GM10847 (cell line): ENCODE data around the gene ACAP3.

Experiments used
- POLR2A ChIP-seq: IDR thresholded peaks from 2 replicates; pipeline ENCODE4 v1.6.1; 2011; ENCODE audit not compliant: insufficient read length; ENCODE audit errors: extremely low read depth

Gene ACAP3

GRCh38 chr1:1282998-1283397, 24.7 kb downstream of the ACAP3 start:
- TF ChIP-seq POLR2A: no peak

- TF ChIP-seq POLR2A: no peak
Observed at GRCh38 chr1:1281533-1282321, 26.0 kb downstream of the ACAP3 start.

GRCh38 chr1:1280782-1281481, 26.8 kb downstream of the ACAP3 start:
- TF ChIP-seq POLR2A: no peak

- no peak for TF ChIP-seq POLR2A
Observed at GRCh38 chr1:1279028-1279427, 28.7 kb downstream of the ACAP3 start.

- no peak for TF ChIP-seq POLR2A
Observed at GRCh38 chr1:1278620-1279019, 29.1 kb downstream of the ACAP3 start.

GRCh38 chr1:1275836-1276235, 31.9 kb downstream of the ACAP3 start:
- no peak for TF ChIP-seq POLR2A

GRCh38 chr1:1274931-1275431, 32.7 kb downstream of the ACAP3 start:
- no peak for TF ChIP-seq POLR2A

- TF ChIP-seq POLR2A: no peak
Observed at GRCh38 chr1:1274299-1274930, 33.3 kb downstream of the ACAP3 start.

- TF ChIP-seq POLR2A: peak; percentile 81
Observed at GRCh38 chr1:1273512-1274298, 34.0 kb downstream of the ACAP3 start, which contains the start of gene UBE2J2. TSS of gene UBE2J2 (minus strand) at chr1:1273854. CDS start at chr1:1267992, 5,862 bp downstream.

GRCh38 chr1:1273209-1273511, 34.6 kb downstream of the ACAP3 start:
- TF ChIP-seq POLR2A: no peak

- TF ChIP-seq POLR2A: no peak
Observed at GRCh38 chr1:1272341-1273208, 35.2 kb downstream of the ACAP3 start.

GRCh38 chr1:1270813-1271212, 36.9 kb downstream of the ACAP3 start:
- no peak for TF ChIP-seq POLR2A

- no peak for TF ChIP-seq POLR2A
Observed at GRCh38 chr1:1268284-1268682, 39.4 kb downstream of the ACAP3 start.
